Cerebellar cortex (tissue), 1 donor: ENCODE measurements around the gene AATK.

Experiments
- DNase-seq: peaks from one replicate; pipeline ENCODE4 v3.0.0-alpha.2; 2015; ENCODE audit warnings: low spot score

Gene AATK

GRCh38 chr17:81196505-81197408 lies 30.7 kb upstream of the AATK start:
- no peak for DNase-seq

- no peak for DNase-seq
Measured at GRCh38 chr17:81195941-81196495, 30.0 kb upstream of the AATK start.

- no peak for DNase-seq
Measured at GRCh38 chr17:81194941-81195901, 29.2 kb upstream of the AATK start.

- no peak for DNase-seq
Measured at GRCh38 chr17:81194225-81194760, 28.3 kb upstream of the AATK start.

GRCh38 chr17:81193470-81194224 lies 27.6 kb upstream of the AATK start:
- no peak for DNase-seq

- DNase-seq = no peak
Measured at GRCh38 chr17:81193051-81193410, 27.0 kb upstream of the AATK start.

GRCh38 chr17:81192386-81193050 lies 26.5 kb upstream of the AATK start:
- no peak for DNase-seq

- no peak for DNase-seq
Measured at GRCh38 chr17:81191646-81192045, 25.6 kb upstream of the AATK start.

- DNase-seq = no peak
Measured at GRCh38 chr17:81191116-81191515, 25.1 kb upstream of the AATK start.

- DNase-seq = no peak
Measured at GRCh38 chr17:81190591-81190990, 24.6 kb upstream of the AATK start.

GRCh38 chr17:81189670-81190530 lies 23.9 kb upstream of the AATK start:
- peak; percentile 25 for DNase-seq

GRCh38 chr17:81189016-81189415 lies 23.0 kb upstream of the AATK start:
- no peak for DNase-seq

GRCh38 chr17:81188491-81188840 lies 22.4 kb upstream of the AATK start:
- no peak for DNase-seq

GRCh38 chr17:81187586-81188490 lies 21.8 kb upstream of the AATK start:
- DNase-seq = no peak

- no peak for DNase-seq
Measured at GRCh38 chr17:81187120-81187519, 21.1 kb upstream of the AATK start.

- DNase-seq = no peak
Measured at GRCh38 chr17:81186203-81186602, 20.2 kb upstream of the AATK start.

GRCh38 chr17:81184555-81184954 lies 18.5 kb upstream of the AATK start:
- no peak for DNase-seq

GRCh38 chr17:81183807-81184206 lies 17.8 kb upstream of the AATK start:
- no peak for DNase-seq

GRCh38 chr17:81183316-81183715 lies 17.3 kb upstream of the AATK start:
- DNase-seq = no peak
